H1 (cell line): ENCODE measurements around the gene ADRB1. TPM values are rescaled to one million over a fixed set of nuclear protein-coding genes. Genes with fewer than 3 reads are reported as not detected.

Source experiments
- CTCF ChIA-PET: fragments of 300-600 bp; sonication (Branson Sonifier 250); formaldehyde crosslinking; loops from one replicate; lab custom pipeline; 2021; ENCODE audit not compliant: partially characterized antibody; lab: Charles Lee
- POLR2A ChIA-PET: fragments of 300-600 bp; sonication (Branson Sonifier 250); formaldehyde crosslinking; loops from one replicate; lab custom pipeline; 2021; ENCODE audit warnings: inconsistent platforms; ENCODE audit not compliant: partially characterized antibody; lab: Charles Lee
- DNase-seq, 2 experiments: peaks; one replicate each; pipeline versions ENCODE4 v3.0.0 to v3.0.0-alpha.2; 2010 to 2022; ENCODE audit warnings: low spot score in 2 of 2, low read depth in 1 of 2, mixed read lengths in 1 of 2
- FAIRE-seq: peaks from 2 replicates; lab custom pipeline; 2011; peaks lifted over from hg19 to GRCh38; lab: Jason Lieb, UNC
- H2AFZ ChIP-seq: 2 replicates; pipeline ENCODE4 v1.8.1; 2012; ENCODE audit warnings: low read length, inconsistent platforms
- H2AK5ac ChIP-seq: 2 replicates; pipeline ENCODE4 v1.6.1; 2013; ENCODE audit warnings: low read depth, low read length
- H2BK120ac ChIP-seq: replicated peaks from 2 replicates; pipeline ENCODE3; 2013; ENCODE audit warnings: low read depth, low read length, inconsistent platforms
- H2BK12ac ChIP-seq: 2 replicates; pipeline ENCODE4 v1.6.1; 2013; ENCODE audit warnings: low read depth, low read length
- H2BK15ac ChIP-seq: 2 replicates; pipeline ENCODE4 v1.6.1; 2013; ENCODE audit warnings: low read length
- H2BK20ac ChIP-seq: 2 replicates; pipeline ENCODE4 v1.6.1; 2013; ENCODE audit warnings: low read length
- H2BK5ac ChIP-seq: 2 replicates; pipeline ENCODE4 v1.6.1; 2013; ENCODE audit warnings: low read depth, low read length
- H3K14ac ChIP-seq: 2 replicates; pipeline ENCODE4 v1.6.1; 2013; ENCODE audit warnings: inconsistent platforms; ENCODE audit not compliant: insufficient read length
- H3K18ac ChIP-seq: 2 replicates; pipeline ENCODE4 v1.6.1; 2013; ENCODE audit warnings: low read length; ENCODE audit errors: extremely low read depth
- H3K23ac ChIP-seq: 2 replicates; pipeline ENCODE4 v1.6.1; 2013; ENCODE audit warnings: inconsistent platforms; ENCODE audit not compliant: insufficient read length
- H3K23me2 ChIP-seq: 2 replicates; pipeline ENCODE4 v1.6.1; 2013; ENCODE audit warnings: low read depth, low read length
- H3K27ac ChIP-seq: 2 replicates; pipeline ENCODE4 v1.6.1; 2011; ENCODE audit warnings: low read depth, low read length, inconsistent platforms
- H3K27me3 ChIP-seq, 4 experiments: replicated peaks in 1 of 4; 1 replicate in 1 of 4; 2 replicates in 3 of 4; pipeline versions ENCODE4 v1.6.1 to v1.8.1; 2011 to 2013; ENCODE audit warnings: low read length in 3 of 4, mild to moderate bottlenecking in 3 of 4, inconsistent platforms in 2 of 4, mixed read lengths in 2 of 4, moderate library complexity in 1 of 4; ENCODE audit not compliant: control insufficient read depth in 3 of 4, insufficient read depth in 3 of 4; ENCODE audit errors: extremely low read depth in 1 of 4
- H3K36me3 ChIP-seq, 4 experiments: 2 replicates each; pipeline versions ENCODE4 v1.6.1 to v1.8.1; 2011 to 2013; ENCODE audit warnings: mild to moderate bottlenecking in 4 of 4, low read length in 3 of 4, moderate library complexity in 2 of 4, control low read depth in 1 of 4, inconsistent platforms in 1 of 4; ENCODE audit not compliant: insufficient read depth in 4 of 4, control insufficient read depth in 2 of 4
- H3K4ac ChIP-seq: replicated peaks from 2 replicates; pipeline ENCODE3; 2013; ENCODE audit warnings: low read length, low read depth, mixed read lengths, inconsistent platforms; ENCODE audit not compliant: insufficient read length
- H3K4me1 ChIP-seq, 4 experiments: replicated peaks in 1 of 4; 1 replicate in 1 of 4; 2 replicates in 3 of 4; pipeline versions ENCODE4 v1.6.1 to v1.8.1; 2011 to 2013; ENCODE audit warnings: low read length in 3 of 4, inconsistent platforms in 2 of 4, mixed read lengths in 1 of 4; ENCODE audit not compliant: insufficient read depth in 4 of 4, control insufficient read depth in 3 of 4
- H3K4me2 ChIP-seq, 2 experiments: 2 replicates each; pipeline versions ENCODE4 v1.6.1 to v1.8.1; 2011 to 2013; ENCODE audit warnings: low read depth in 2 of 2, low read length in 2 of 2, control low read depth in 1 of 2, inconsistent platforms in 1 of 2, mild to moderate bottlenecking in 1 of 2; ENCODE audit not compliant: insufficient read depth in 1 of 2
- H3K4me3 ChIP-seq, 4 experiments: fragments of 200-600, 300-600 bp in 1 of 4; sonication (generic), shearing (Covaris generic), sonication (Bioruptor Twin) in 1 of 4; 2 replicates each; pipeline versions ENCODE4 v1.5.1 to v1.8.1; 2011 to 2016; ENCODE audit warnings: low read length in 4 of 4, low read depth in 3 of 4, control low read depth in 2 of 4, inconsistent platforms in 2 of 4, mild to moderate bottlenecking in 2 of 4, mixed read lengths in 1 of 4, moderate library complexity in 1 of 4; ENCODE audit not compliant: insufficient read depth in 2 of 4; ENCODE audit errors: extremely low read depth in 1 of 4
- H3K56ac ChIP-seq: replicated peaks from 2 replicates; pipeline ENCODE3; 2013; ENCODE audit warnings: low read depth, mild to moderate bottlenecking, mixed read lengths, low read length, inconsistent platforms; ENCODE audit not compliant: insufficient read length
- H3K79me1 ChIP-seq: 2 replicates; pipeline ENCODE4 v1.6.1; 2013; ENCODE audit warnings: low read depth, low read length, control low read depth
- H3K79me2 ChIP-seq, 2 experiments: 2 replicates each; pipeline versions ENCODE4 v1.6.1 to v1.8.1; 2012 to 2013; ENCODE audit warnings: low read length in 2 of 2, mild to moderate bottlenecking in 2 of 2, inconsistent platforms in 1 of 2; ENCODE audit not compliant: insufficient read depth in 2 of 2, control insufficient read depth in 1 of 2
- H3K9ac ChIP-seq, 4 experiments: replicated peaks in 1 of 4; 1 replicate in 1 of 4; 2 replicates in 3 of 4; pipeline versions ENCODE4 v1.6.1 to v1.8.1; 2011 to 2013; ENCODE audit warnings: low read depth in 3 of 4, low read length in 3 of 4, control low read depth in 2 of 4, mild to moderate bottlenecking in 2 of 4, moderate library complexity in 2 of 4, inconsistent platforms in 1 of 4; ENCODE audit errors: extremely low read depth in 1 of 4
- H3K9me3 ChIP-seq, 2 experiments: 2 replicates each; pipeline versions ENCODE4 v1.6.1 to v1.8.1; 2012 to 2013; ENCODE audit warnings: mild to moderate bottlenecking in 2 of 2, moderate library complexity in 2 of 2, control low read depth in 1 of 2, inconsistent platforms in 1 of 2, low read depth in 1 of 2, low read length in 1 of 2, mixed read lengths in 1 of 2; ENCODE audit not compliant: insufficient read depth in 2 of 2
- H4K20me1 ChIP-seq, 2 experiments: replicated peaks in 1 of 2; 2 replicates each; pipeline versions ENCODE3 to v1.8.1; 2011 to 2013; ENCODE audit warnings: inconsistent platforms in 2 of 2, low read length in 2 of 2, mild to moderate bottlenecking in 1 of 2; ENCODE audit not compliant: insufficient read depth in 2 of 2, control insufficient read depth in 1 of 2
- H4K5ac ChIP-seq: 2 replicates; pipeline ENCODE4 v1.6.1; 2013; ENCODE audit warnings: low read length, low read depth, mixed read lengths, inconsistent platforms; ENCODE audit not compliant: insufficient read length
- H4K8ac ChIP-seq: 2 replicates; pipeline ENCODE4 v1.8.0; 2013; ENCODE audit warnings: mild to moderate bottlenecking, moderate library complexity, low read length, inconsistent platforms; ENCODE audit not compliant: insufficient read depth; ENCODE audit errors: extremely low read depth
- H4K91ac ChIP-seq: replicated peaks from 2 replicates; pipeline ENCODE3; 2013; ENCODE audit warnings: low read length, mixed read lengths, inconsistent platforms; ENCODE audit not compliant: insufficient read length
- ATF3 ChIP-seq: IDR thresholded peaks from 2 replicates; pipeline ENCODE4 v1.6.1; 2011; ENCODE audit warnings: low read depth, mild to moderate bottlenecking, low read length; ENCODE audit not compliant: insufficient read depth
- CBX8 ChIP-seq: fragments of 300-800, 300-1000 bp; sonication (generic); IDR thresholded peaks from 2 replicates; pipeline ENCODE4 v1.7.1; 2016; ENCODE audit warnings: low read depth, low read length, borderline replicate concordance
- GABPA ChIP-seq: IDR thresholded peaks from 2 replicates; pipeline ENCODE4 v1.6.1; 2011; ENCODE audit warnings: mild to moderate bottlenecking, low read length, moderate library complexity, borderline replicate concordance; ENCODE audit not compliant: insufficient read depth
- KDM1A ChIP-seq: fragments of 200-600, 300-600 bp; sonication (generic); IDR thresholded peaks from 2 replicates; pipeline ENCODE4 v1.7.1; 2016; ENCODE audit warnings: mild to moderate bottlenecking, low read length, borderline replicate concordance
- KDM5A ChIP-seq: fragments of 200-600 bp; IDR thresholded peaks from 2 replicates; pipeline ENCODE4 v1.7.1; 2012; ENCODE audit warnings: mild to moderate bottlenecking, low read length, inconsistent platforms, mixed read lengths
- NANOG ChIP-seq: IDR thresholded peaks from 2 replicates; pipeline ENCODE4 v1.6.1; 2011; ENCODE audit warnings: low read length, low read depth, mild to moderate bottlenecking, inconsistent platforms; ENCODE audit not compliant: insufficient read depth, poor library complexity, severe bottlenecking
- RAD21 ChIP-seq, 2 experiments: IDR thresholded peaks in 1 of 2; conservative IDR thresholded peaks in 1 of 2; 2 replicates each; pipeline ENCODE4 v1.6.1; 2011; ENCODE audit warnings: low read depth in 2 of 2, low read length in 2 of 2, improper control_type of control experiment in 1 of 2, inconsistent platforms in 1 of 2, mild to moderate bottlenecking in 1 of 2, moderate library complexity in 1 of 2
- RBBP5 ChIP-seq: IDR thresholded peaks from 2 replicates; pipeline ENCODE4 v1.7.1; 2012; ENCODE audit warnings: low read depth, mild to moderate bottlenecking, inconsistent platforms, low read length, moderate library complexity, borderline replicate concordance
- SIRT6 ChIP-seq: IDR thresholded peaks from one replicate; pipeline ENCODE4 v1.7.1; 2012; ENCODE audit warnings: low read length, inconsistent platforms
- SIX5 ChIP-seq: IDR thresholded peaks from 2 replicates; pipeline ENCODE4 v1.6.1; 2011; ENCODE audit warnings: mild to moderate bottlenecking, low read depth, low read length
- TAF7 ChIP-seq: optimal IDR thresholded peaks from 2 replicates; pipeline ENCODE3; 2011; ENCODE audit warnings: low read depth, mild to moderate bottlenecking, inconsistent platforms, low read length, moderate library complexity, borderline replicate concordance
- TBP ChIP-seq: IDR thresholded peaks from 2 replicates; pipeline ENCODE4 v1.6.1; 2011; ENCODE audit warnings: low read depth, low read length, improper control_type of control experiment
- WGBS, 2 experiments: shearing (Covaris generic) in 1 of 2; methylation state at CpG; one replicate each; pipeline versions ENCODE4 v1.1.6 to v1.1.7; 2013 to 2015; ENCODE audit warnings: low lambda C conversion rate in 2 of 2, mixed read lengths in 2 of 2, inconsistent platforms in 1 of 2, low coverage in 1 of 2, missing lambda C conversion rate in 1 of 2; ENCODE audit not compliant: insufficient replicate concordance in 2 of 2, insufficient coverage in 1 of 2, insufficient read length in 1 of 2; ENCODE audit errors: extremely low coverage in 1 of 2, missing lambda C conversion rate in 1 of 2; 5-methylcytosine and 5-hydroxymethylcytosine counted together
- polyA plus RNA-seq, 7 experiments: library from polyadenylated mRNA; depleted of rRNA in 3 of 7; stranded (reverse) in 5 of 7; unstranded in 2 of 7; fragments of >200 nt in 5 of 7; fragments of 200-250 nt in 2 of 7; gene quantifications; 1 replicate in 5 of 7; 2 replicates in 1 of 7; 4 replicates in 1 of 7; pipeline versions ENCODE4 v1.2.1 to v1.2.3, GENCODE V29; 2011 to 2013; ENCODE audit warnings: missing spikeins in 2 of 7, mixed read lengths in 2 of 7
- total RNA-seq: library from RNA; stranded (reverse); fragmentation: NEBNext Ultra II Directional; extraction: Animal tissue kit (Norgen Biotek cat#: 25700); gene quantifications from 2 replicates; pipeline ENCODE4 v1.2.1, GENCODE V29; 2021

The ADRB1 gene
- total and polyA plus RNA-seq, 2 of the 8 experiments (the other 6 are each of a cell fraction or from before 2014, with no cell fraction given) = 0.14 to 0.48 TPM

GRCh38 chr10:114081911-114082583 lies 38.4 kb downstream of the ADRB1 start:
- DNase-seq = no peak
- 96% methylated on average over 8 of the region's 8 CpGs; no CpG with 5 or more reads in 1 of the 2 experiments for WGBS, 2 experiments
- Histone ChIP-seq H3K27me3 (no peaks in the 10 kb centered on the region), H2BK20ac (no peak overlapping the region), H3K36me3 (no peaks in the 10 kb centered on the region), H4K8ac (no peak overlapping the region), H3K79me2 (no peaks in the 10 kb centered on the region), H3K23me2 (no peaks in the 10 kb centered on the region), H3K56ac (no peak overlapping the region), H3K4me3 (no peak overlapping the region), H3K23ac (no peak overlapping the region), H4K5ac (no peak overlapping the region), H2AFZ (no peak overlapping the region), H2BK15ac (no peak overlapping the region), H2AK5ac (no peak overlapping the region), H3K4me1 (no peaks in the 10 kb centered on the region), H3K9ac (no peak overlapping the region), H3K18ac (no peak overlapping the region), H3K27ac (no peak overlapping the region), H3K4ac (no peak overlapping the region), H3K4me2 (no peak overlapping the region), H3K79me1 (no peaks in the 10 kb centered on the region), H4K20me1 (no peaks in the 10 kb centered on the region), H3K9me3 (peaks cover 0 to 3% of the 10 kb centered on the region in 2 experiments; a peak in 1 of 4 replicates), H2BK5ac (no peak overlapping the region), H2BK120ac (no peak overlapping the region), H4K91ac (no peak overlapping the region), H3K14ac (no peak overlapping the region), H2BK12ac (no peak overlapping the region)
- ChIA-PET CTCF (interaction anchor here (0.5 to 1.9 kb wide), 6 partner anchors 7 to 143 kb away, joined by 3 to 5 read pairs (median 3); no protein-coding TSS in a partner anchor), POLR2A (interaction anchor here (0.8 kb wide), 1 partner anchor 13 kb away, joined by 3 read pairs; no protein-coding TSS in a partner anchor)
- FAIRE-seq = no peak
- TF ChIP-seq KDM5A (no peak), TBP (no peak), ATF3 (no peak), TAF7 (no peak), GABPA (no peak), NANOG (no peak), SIRT6 (no peak), CBX8 (no peak), SIX5 (no peak), KDM1A (no peak), RAD21 (IDR thresholded peaks at IDR 0.05 in 1 of 2, conservative IDR thresholded peaks at IDR 0.05 in 1 of 2; ENCODE audit: low read depth in 2 of 2, low read length in 2 of 2) (no peak), RBBP5 (no peak)
